Stomach (tissue), 9 donors: ENCODE measurements around the gene PDE8A. TPM values are rescaled to one million over a fixed set of nuclear protein-coding genes. Genes with fewer than 3 reads are reported as not detected.
"Not testable (repeated sequence)": the region's sequence is repeated elsewhere in the genome, so short reads cannot be mapped to it uniquely, and the experiment has no call there.

Source experiments
- DNase-seq, 2 donors: peaks; one replicate each; pipeline versions ENCODE4 v3.0.0 to v3.0.0-alpha.2; 2013 to 2019
- H3K27ac ChIP-seq, 5 donors: fragments of 200-600 bp in 4 of 5; sonication (generic) in 4 of 5; one replicate each; pipeline ENCODE4 v1.5.1; 2013 to 2019; ENCODE audit warnings: mild to moderate bottlenecking in 1 of 5, moderate library complexity in 1 of 5
- H3K27me3 ChIP-seq, 3 donors: fragments of 200-600 bp; sonication (generic); one replicate each; pipeline ENCODE4 v1.5.1; 2017 to 2019; ENCODE audit warnings: mixed run types in 1 of 3
- H3K36me3 ChIP-seq, 4 donors: fragments of 200-600 bp; sonication (generic); 1 replicate in 3 of 4; 2 replicates in 1 of 4; pipeline ENCODE4 v1.5.1; 2016 to 2019
- H3K4me1 ChIP-seq, 4 donors: fragments of 200-600 bp; sonication (generic); one replicate each; pipeline ENCODE4 v1.5.1; 2016 to 2019
- H3K4me3 ChIP-seq, 4 donors: fragments of 200-600 bp; sonication (generic) in 3 of 4; one replicate each; pipeline ENCODE4 v1.5.1; 2016 to 2019; ENCODE audit warnings: mild to moderate bottlenecking in 1 of 4
- H3K9me3 ChIP-seq, 4 donors: fragments of 200-600 bp; sonication (generic); one replicate each; pipeline ENCODE4 v1.5.1; 2016 to 2019
- EP300 ChIP-seq: sonication (generic); formaldehyde crosslinking; IDR thresholded peaks from one replicate; pipeline ENCODE4 v1.6.1; 2017; ENCODE audit warnings: antibody characterized with exemption
- POLR2A ChIP-seq, 4 donors: fragments of 450-650 bp; IDR thresholded peaks; one replicate each; pipeline ENCODE4 v1.6.1; 2016; ENCODE audit warnings: antibody characterized with exemption in 4 of 4, control low read depth in 2 of 4, mild to moderate bottlenecking in 1 of 4, moderate library complexity in 1 of 4
- POLR2AphosphoS5 ChIP-seq, 3 donors: sonication (generic); formaldehyde crosslinking; IDR thresholded peaks; one replicate each; pipeline ENCODE4 v1.6.1; 2016; ENCODE audit warnings: antibody characterized with exemption in 3 of 3
- WGBS, 5 donors: extraction: QIAGEN DNeasy Blood & Tissue Kit in 3 of 5; methylation state at CpG; one replicate each; pipeline versions ENCODE4 v1.1.5 to v1.1.7; 2013 to 2018; 5-methylcytosine and 5-hydroxymethylcytosine counted together
- intact Hi-C: fragments of 100-400 bp; cut with DNase I; formaldehyde crosslinking; loops from one replicate; pipeline ENCODE4 v1.15.1; 2023; ENCODE audit warnings: low total_unique reads
- polyA plus RNA-seq, 3 donors: library from polyadenylated mRNA; stranded (reverse); fragments of 200-250 nt; gene quantifications; one replicate each; pipeline ENCODE4 v1.2.3, GENCODE V29; 2013
- small RNA-seq, 4 donors: library from RNA; depleted of rRNA; stranded (forward); fragments of <200 nt; gene quantifications; one replicate each; pipeline ENCODE3, GENCODE V24; 2016
- total RNA-seq, 5 donors: library from RNA; depleted of rRNA; stranded (reverse); fragments of >200 nt; gene quantifications; one replicate each; pipeline versions ENCODE4 v1.1.0 to v1.2.3, GENCODE V29; 2014 to 2016
- TF ChIP-seq, protein P1 (sequence below), 7 experiments: fragments of 450-650 bp in 4 of 7; fragments of 200-600 bp in 3 of 7; sonication (generic) in 3 of 7; IDR thresholded peaks; one replicate each; pipeline ENCODE4 v1.5.1; 2016 to 2019; ENCODE audit warnings: antibody characterized with exemption in 7 of 7, control low read depth in 2 of 7, mild to moderate bottlenecking in 1 of 7
- donor health status: healthy with polysubstance abuse.
- donor health status: Bipolar disorder and iron deficiency.
- donor health status: healthy.

The PDE8A gene
- total and polyA plus RNA-seq, 8 donors, result 15.6 to 85.9 (median 38.3) TPM

DNA sequence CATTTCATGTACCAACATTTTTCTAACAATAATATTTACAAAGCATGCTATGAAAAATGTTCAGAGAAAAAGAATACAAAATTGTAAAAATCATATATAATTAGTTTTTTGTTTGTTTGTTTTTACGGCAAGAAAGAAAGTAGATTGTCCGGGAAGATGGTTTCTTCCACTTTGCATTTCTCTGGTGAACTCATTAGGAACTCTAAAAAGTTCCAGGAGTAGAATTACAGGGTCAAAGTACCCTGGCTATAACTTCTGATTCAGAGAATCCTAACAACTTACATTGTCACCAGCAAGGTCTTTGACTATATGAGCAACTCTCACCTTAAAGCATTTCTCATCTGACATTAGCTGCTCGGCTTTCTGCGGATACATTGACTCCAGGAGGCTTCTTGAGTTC, 196.7 kb downstream of the PDE8A start:
- no peak for DNase-seq
- 77 to 97% (median 93%) methylated on average over 4 of the region's 4 CpGs for WGBS, 5 donors
- intact Hi-C loops, result no loop called here
- Histone ChIP-seq H3K4me3 (no peak overlapping the region), H3K4me1 (peaks cover 0 to 8% (median 4%) of the 10 kb centered on the region in 4 donors), H3K27ac (no peak overlapping the region), H3K36me3 (no peaks in the 10 kb centered on the region), H3K27me3 (no peaks in the 10 kb centered on the region), H3K9me3 (no peaks in the 10 kb centered on the region)
- no peak for TF ChIP-seq POLR2A (IDR thresholded peaks at IDR 0.05)
- no peak for TF ChIP-seq POLR2AphosphoS5 (IDR thresholded peaks at IDR 0.05)
- no peak for TF ChIP-seq EP300
- TF ChIP-seq, protein P1, sequence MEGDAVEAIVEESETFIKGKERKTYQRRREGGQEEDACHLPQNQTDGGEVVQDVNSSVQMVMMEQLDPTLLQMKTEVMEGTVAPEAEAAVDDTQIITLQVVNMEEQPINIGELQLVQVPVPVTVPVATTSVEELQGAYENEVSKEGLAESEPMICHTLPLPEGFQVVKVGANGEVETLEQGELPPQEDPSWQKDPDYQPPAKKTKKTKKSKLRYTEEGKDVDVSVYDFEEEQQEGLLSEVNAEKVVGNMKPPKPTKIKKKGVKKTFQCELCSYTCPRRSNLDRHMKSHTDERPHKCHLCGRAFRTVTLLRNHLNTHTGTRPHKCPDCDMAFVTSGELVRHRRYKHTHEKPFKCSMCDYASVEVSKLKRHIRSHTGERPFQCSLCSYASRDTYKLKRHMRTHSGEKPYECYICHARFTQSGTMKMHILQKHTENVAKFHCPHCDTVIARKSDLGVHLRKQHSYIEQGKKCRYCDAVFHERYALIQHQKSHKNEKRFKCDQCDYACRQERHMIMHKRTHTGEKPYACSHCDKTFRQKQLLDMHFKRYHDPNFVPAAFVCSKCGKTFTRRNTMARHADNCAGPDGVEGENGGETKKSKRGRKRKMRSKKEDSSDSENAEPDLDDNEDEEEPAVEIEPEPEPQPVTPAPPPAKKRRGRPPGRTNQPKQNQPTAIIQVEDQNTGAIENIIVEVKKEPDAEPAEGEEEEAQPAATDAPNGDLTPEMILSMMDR (IDR thresholded peaks at IDR 0.05), result no peak

DNA sequence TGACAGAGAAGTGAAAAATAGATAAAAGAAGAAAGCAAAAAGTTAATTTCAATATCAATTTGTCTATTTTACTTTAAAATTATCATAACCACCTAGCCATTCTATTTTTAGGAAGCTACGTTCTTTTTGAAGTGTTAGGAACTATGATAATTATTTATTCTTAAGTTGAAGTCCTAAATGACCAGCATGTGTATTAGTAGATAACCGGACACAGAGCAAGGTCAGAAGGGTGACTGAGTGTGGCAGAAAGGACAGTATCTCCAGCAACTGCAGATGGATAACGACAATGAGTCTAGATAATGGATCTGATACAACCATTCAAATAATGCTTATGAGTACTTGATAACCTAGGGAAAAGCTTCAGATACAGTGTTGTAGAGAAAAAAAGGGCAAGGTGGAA, 198.0 kb downstream of the PDE8A start:
- TF ChIP-seq POLR2A (IDR thresholded peaks at IDR 0.05) (no peak), EP300 (no peak), POLR2AphosphoS5 (IDR thresholded peaks at IDR 0.05) (no peak)
- no peak overlapping the region for H3K27ac ChIP-seq
- H3K9me3 ChIP-seq, result no peaks in the 10 kb centered on the region
- no peaks in the 10 kb centered on the region for H3K36me3 ChIP-seq
- peaks cover 0 to 8% (median 4%) of the 10 kb centered on the region in 4 donors for H3K4me1 ChIP-seq
- H3K27me3 ChIP-seq, result no peaks in the 10 kb centered on the region
- no peak overlapping the region for H3K4me3 ChIP-seq
- intact Hi-C loops, result no loop called here
- no peak for DNase-seq
- WGBS, 5 donors, result 49 to 64% (median 57%) methylated on average over 3 of the region's 3 CpGs

DNA sequence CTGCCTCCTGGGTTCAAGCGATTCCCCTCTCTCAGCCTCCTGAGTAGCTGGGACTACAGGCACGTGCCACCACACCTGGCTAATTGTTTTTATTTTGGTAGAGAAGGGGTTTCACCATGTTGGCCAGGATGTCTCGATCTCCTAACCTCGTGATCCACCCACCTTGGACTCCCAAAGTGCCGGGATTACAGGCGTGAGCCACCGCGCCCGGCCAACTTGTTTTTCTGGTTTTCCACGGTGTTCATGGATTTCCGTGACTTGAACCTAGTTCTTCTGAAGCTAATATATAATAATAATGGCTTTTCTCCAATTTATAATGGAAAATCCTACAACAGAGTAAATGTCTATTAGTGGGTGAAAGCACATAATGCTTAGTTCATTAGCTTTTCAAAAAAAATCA, 203.7 kb downstream of the PDE8A start:
- DNase-seq, H3K4me3 ChIP-seq, H3K36me3 ChIP-seq, intact Hi-C loops, H3K9me3 ChIP-seq, H3K4me1 ChIP-seq, H3K27me3 ChIP-seq, H3K27ac ChIP-seq: not testable (repeated sequence)
- 78 to 85% (median 80%) methylated on average over 11 of the region's 11 CpGs for WGBS, 5 donors

DNA sequence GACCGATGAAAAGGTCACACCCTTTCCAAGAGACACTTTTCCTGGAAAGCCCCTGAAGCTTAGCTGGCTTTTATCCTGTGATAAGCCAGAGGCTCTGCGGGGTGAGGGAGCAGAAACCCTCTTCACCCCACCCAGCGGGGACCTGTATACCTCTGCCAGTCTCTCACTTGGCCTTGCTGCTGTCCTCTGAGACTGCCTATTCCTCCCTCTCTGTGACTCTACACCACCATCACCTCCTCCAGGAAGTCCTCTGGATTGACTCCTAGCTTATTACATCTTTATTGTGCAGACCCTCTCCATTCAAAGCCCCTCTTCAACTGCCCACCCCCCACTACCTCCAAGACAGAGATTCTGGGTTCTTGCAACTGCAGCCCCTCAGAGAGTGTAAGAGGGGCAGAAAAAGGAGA, 206.5 kb downstream of the PDE8A start:
- H3K36me3 ChIP-seq, H3K4me1 ChIP-seq, H3K27ac ChIP-seq, H3K27me3 ChIP-seq, intact Hi-C loops, H3K9me3 ChIP-seq, H3K4me3 ChIP-seq, DNase-seq: not testable (repeated sequence)
- 75 to 88% (median 80%) methylated on average over 3 of the region's 3 CpGs for WGBS, 5 donors

Small RNA genes within 50 kb of the gene (small RNA-seq; reads per million reads assigned to genes)
- gene AC044860.2, result 0 reads per million in 4 donors
- gene RNU6-339P, result 0 reads per million in 4 donors
- gene RNU6-796P, result 0 reads per million in 4 donors

Other genes starting within 250 kb of the PDE8A start
- gene ZNF592, start 233.3 kb upstream of the PDE8A start, total RNA-seq, result 10 to 100 TPM in 3 of 5 donors, 1 to 10 TPM in 2; 9.7 to 36.8 (median 19.0) TPM
- gene ZNF592, start 233.3 kb upstream of the PDE8A start, polyA plus RNA-seq, result 1 to 10 TPM; 3.8 to 5.8 (median 5.0) TPM
- 10 to 100 TPM in 1 of 5 donors, 1 to 10 TPM in 3, under 1 TPM in 1; 0.58 to 17.9 (median 8.1) TPM for gene ALPK3, start 164.5 kb upstream of the PDE8A start, total RNA-seq
- gene ALPK3, start 164.5 kb upstream of the PDE8A start, polyA plus RNA-seq, result 1 to 10 TPM in 2 of 3 donors, under 1 TPM in 1; 0.76 to 4.7 (median 1.7) TPM
- under 1 TPM in 1 of 5 donors, not detected in 4; 0.92 TPM for gene SLC28A1, start 97.2 kb upstream of the PDE8A start, total RNA-seq
- not detected for gene SLC28A1, start 97.2 kb upstream of the PDE8A start, polyA plus RNA-seq